DMS114 treated with DMSO at 0.1 percent for 48 hours (cell line): ENCODE results near the gene SLC45A3.

Source experiments
- DNase-seq: peaks from one replicate; lab custom pipeline; 2025; ENCODE audit not compliant: unreplicated experiment; lab: John Stamatoyannopoulos, UW

SLC45A3 gene

DNA sequence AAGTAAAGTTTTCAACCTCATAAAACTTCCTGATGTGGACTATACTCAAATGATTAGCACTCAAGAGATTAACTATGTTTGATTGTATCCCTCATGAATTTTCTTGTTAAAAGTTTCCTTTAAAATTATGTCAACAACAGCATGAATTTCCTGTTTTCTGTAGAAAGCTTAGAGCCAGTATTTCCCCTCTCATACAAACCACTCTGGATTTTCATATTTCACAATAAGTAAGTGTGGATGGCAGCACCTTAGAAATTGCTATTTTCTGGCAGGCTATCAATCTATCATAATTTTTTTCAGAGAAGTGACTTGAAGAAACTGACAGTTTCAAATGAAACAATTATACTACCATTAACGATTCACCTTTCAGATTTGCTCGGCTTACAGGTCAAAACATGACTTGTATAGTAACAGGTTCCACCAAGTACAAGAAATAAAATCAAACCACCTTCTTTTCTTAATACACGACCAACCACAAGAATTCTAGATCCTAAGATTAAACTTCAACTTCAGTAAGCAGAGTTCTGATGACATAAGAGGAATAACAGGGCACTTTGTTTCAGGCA lies 69.3 kb downstream of the SLC45A3 start:
- no peak for DNase-seq

DNA sequence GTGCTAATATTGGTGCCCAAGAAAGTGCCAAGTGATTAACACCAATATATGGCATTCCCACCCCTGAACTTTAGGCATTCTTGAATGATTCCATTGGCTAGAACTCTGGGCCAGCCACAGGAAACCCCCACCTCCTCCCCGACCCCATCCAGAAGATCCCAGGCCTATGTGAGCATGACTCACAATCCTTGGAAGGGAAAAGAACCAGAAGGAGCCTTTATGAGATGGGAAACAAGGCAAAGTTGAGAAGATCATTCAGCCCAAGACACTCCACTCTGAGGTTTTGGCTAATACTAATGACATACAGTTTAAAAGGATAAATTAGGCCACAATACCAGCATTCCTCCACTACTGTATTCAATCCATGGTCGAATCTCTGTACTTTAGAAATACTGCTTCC lies 70.3 kb downstream of the SLC45A3 start:
- DNase-seq: no peak
